Psoas muscle (tissue), 8 donors: Measurements from ENCODE around the gene IER5. TPM values are rescaled to one million over a fixed set of nuclear protein-coding genes. Genes with fewer than 3 reads are reported as not detected.

Experiments used
- ATAC-seq, 4 donors: fragments of 200-7000 bp; cut with Tn5 transposase; one replicate each; pipeline ENCODE4 v1.9.1; 2020; ENCODE audit warnings: moderate library complexity in 3 of 4, mild to moderate bottlenecking in 2 of 4
- DNase-seq, 2 donors: peaks; one replicate each; pipeline ENCODE4 v3.0.0-alpha.2; 2020
- H3K27ac ChIP-seq: fragments of 200-600 bp; one replicate; pipeline ENCODE4 v1.8.0; 2022
- H3K27me3 ChIP-seq, 3 donors: fragments of 200-600 bp in 1 of 3; one replicate each; pipeline versions ENCODE4 v1.6.1 to v1.8.0; 2013 to 2022; ENCODE audit warnings: low read length in 2 of 3, mild to moderate bottlenecking in 2 of 3, moderate library complexity in 1 of 3; ENCODE audit not compliant: insufficient read depth in 3 of 3
- H3K36me3 ChIP-seq, 2 donors: fragments of 200-600 bp in 1 of 2; one replicate each; pipeline versions ENCODE4 v1.6.1 to v1.8.0; 2013 to 2022; ENCODE audit warnings: low read depth in 1 of 2, mild to moderate bottlenecking in 1 of 2, moderate library complexity in 1 of 2; ENCODE audit not compliant: insufficient read depth in 1 of 2
- H3K4me1 ChIP-seq: fragments of 200-600 bp; one replicate; pipeline ENCODE4 v1.8.0; 2022
- H3K4me3 ChIP-seq: fragments of 200-600 bp; one replicate; pipeline ENCODE4 v1.8.0; 2022; ENCODE audit warnings: mild to moderate bottlenecking
- H3K9me3 ChIP-seq: fragments of 200-600 bp; one replicate; pipeline ENCODE4 v1.8.0; 2022
- CTCF ChIP-seq: fragments of 200-600 bp; IDR thresholded peaks from one replicate; pipeline ENCODE4 v1.8.0; 2022; ENCODE audit warnings: antibody characterized with exemption
- WGBS, 3 donors: extraction: QIAGEN DNeasy Blood & Tissue Kit; methylation state at CpG; one replicate each; pipeline versions ENCODE4 v1.1.6 to v1.1.7; 2013; 5-methylcytosine and 5-hydroxymethylcytosine counted together
- intact Hi-C, 2 donors: fragments of 100-400 bp; cut with DNase I; formaldehyde crosslinking; loops; one replicate each; pipeline versions ENCODE4 v1.11.0 to v1.14.2; 2022
- polyA plus RNA-seq, 3 donors: library from polyadenylated mRNA; stranded (reverse); fragments of 200-250 nt; gene quantifications; one replicate each; pipeline ENCODE4 v1.2.3, GENCODE V29; 2013
- total RNA-seq, 4 donors: library from RNA; stranded (reverse); fragmentation: NEBNext Ultra II Directional in 2 of 4; extraction: Animal tissue kit (Norgen Biotek cat#: 25700) in 2 of 4; gene quantifications; one replicate each; pipeline versions ENCODE4 v1.2.1 to v1.2.4, GENCODE V29; 2021 to 2023
- donor health status: healthy with polysubstance abuse.
- donor health status: DM: no; HTN: no; CAD: no; lungs with moderate emphysema.
- donor health status: Bipolar disorder and iron deficiency.
- donor health status: healthy.
- donor health status: DM: yes; HTN: yes; CAD: no.
- donor health status: DM: no; HTN: no; CAD: no.
- donor health status: DM: no; HTN: no; CAD: no.
- donor health status: DM: yes; HTN: yes; CAD: no.

Gene IER5
- total and polyA plus RNA-seq, 7 donors = 19.9 to 110 (median 37.5) TPM

- ATAC-seq (peak; percentile 69 to 90 (median 76)), DNase-seq (peak in 1 of 2 donors; percentile 68)
- intact Hi-C loops = no loop called here
- Histone ChIP-seq H3K9me3 (no peaks in the 10 kb centered on the region), H3K4me3 (no peak overlapping the region), H3K36me3 (no peaks in the 10 kb centered on the region), H3K4me1 (no peaks in the 10 kb centered on the region), H3K27ac (no peak overlapping the region), H3K27me3 (no peaks in the 10 kb centered on the region)
- no peak for TF ChIP-seq CTCF
- WGBS, 3 donors = 59 to 71% (median 59%) methylated on average over 5 of the region's 5 CpGs
These were observed 33.7 kb downstream of the IER5 start for GRCh38 chr1:181122222-181122621.

GRCh38 chr1:181123173-181123572, 34.7 kb downstream of the IER5 start:
- Histone ChIP-seq H3K4me1 (no peaks in the 10 kb centered on the region), H3K9me3 (no peaks in the 10 kb centered on the region), H3K36me3 (no peaks in the 10 kb centered on the region), H3K27me3 (no peaks in the 10 kb centered on the region), H3K27ac (no peak overlapping the region), H3K4me3 (no peak overlapping the region)
- 86 to 95% (median 87%) methylated on average over 3 of the region's 3 CpGs for WGBS, 3 donors
- intact Hi-C loops = no loop called here
- ATAC-seq (no peak), DNase-seq (no peak)
- no peak for TF ChIP-seq CTCF

- no peak overlapping the region for H3K4me3 ChIP-seq
- no peaks in the 10 kb centered on the region for H3K9me3 ChIP-seq
- no peaks in the 10 kb centered on the region for H3K27me3 ChIP-seq
- ATAC-seq (no peak), DNase-seq (no peak)
- H3K27ac ChIP-seq = no peak overlapping the region
- no peaks in the 10 kb centered on the region for H3K36me3 ChIP-seq
- H3K4me1 ChIP-seq = peaks cover 3% of the 10 kb centered on the region
- 15 to 23% methylated on average over 2 of the region's 2 CpGs; no CpG with 5 or more reads in 1 of the 3 donors for WGBS, 3 donors
- no peak for TF ChIP-seq CTCF
- intact Hi-C loops = no loop called here
These were observed 35.8 kb downstream of the IER5 start for GRCh38 chr1:181124291-181124751.

- WGBS, 3 donors = 82 to 98% (median 89%) methylated on average over 4 of the region's 4 CpGs
- intact Hi-C loops = no loop called here
- Histone ChIP-seq H3K36me3 (no peaks in the 10 kb centered on the region), H3K27ac (no peak overlapping the region), H3K9me3 (no peaks in the 10 kb centered on the region), H3K27me3 (no peaks in the 10 kb centered on the region), H3K4me3 (no peak overlapping the region), H3K4me1 (peaks cover 6% of the 10 kb centered on the region)
- no peak for TF ChIP-seq CTCF
- no peak for DNase-seq
- ATAC-seq = no peak
These were observed 37.8 kb downstream of the IER5 start for GRCh38 chr1:181126289-181126688.

- no peak overlapping the region for H3K4me3 ChIP-seq
- no peak for TF ChIP-seq CTCF
- intact Hi-C loops = no loop called here
- WGBS, 3 donors = 62 to 64% (median 64%) methylated on average over 10 of the region's 10 CpGs
- no peaks in the 10 kb centered on the region for H3K36me3 ChIP-seq
- H3K27me3 ChIP-seq = no peaks in the 10 kb centered on the region
- peaks cover 6% of the 10 kb centered on the region for H3K4me1 ChIP-seq
- no peak for ATAC-seq
- no peak for DNase-seq
- H3K27ac ChIP-seq = no peak overlapping the region
- no peaks in the 10 kb centered on the region for H3K9me3 ChIP-seq
These were observed 38.5 kb downstream of the IER5 start for GRCh38 chr1:181126871-181127587.
